GM18867 (cell line): ENCODE data around the gene CNPY2.
"Not testable (repeated sequence)": the region's sequence is repeated elsewhere in the genome, so short reads cannot be mapped to it uniquely, and the experiment has no call there.

Experiments
- ATAC-seq: cut with Tn5 transposase; IDR thresholded peaks from one replicate; pipeline ENCODE4 v1.9.1; 2021; ENCODE audit warnings: mild to moderate bottlenecking, moderate library complexity; ENCODE audit not compliant: unreplicated experiment

Gene CNPY2

GRCh38 chr12:56315622-56316473, at the start of gene CNPY2:
TSS of gene CNPY2 (minus strand) at chr12:56315988. CDS start at chr12:56315217, 771 bp downstream.
- ATAC-seq, result peak; percentile 87

DNA sequence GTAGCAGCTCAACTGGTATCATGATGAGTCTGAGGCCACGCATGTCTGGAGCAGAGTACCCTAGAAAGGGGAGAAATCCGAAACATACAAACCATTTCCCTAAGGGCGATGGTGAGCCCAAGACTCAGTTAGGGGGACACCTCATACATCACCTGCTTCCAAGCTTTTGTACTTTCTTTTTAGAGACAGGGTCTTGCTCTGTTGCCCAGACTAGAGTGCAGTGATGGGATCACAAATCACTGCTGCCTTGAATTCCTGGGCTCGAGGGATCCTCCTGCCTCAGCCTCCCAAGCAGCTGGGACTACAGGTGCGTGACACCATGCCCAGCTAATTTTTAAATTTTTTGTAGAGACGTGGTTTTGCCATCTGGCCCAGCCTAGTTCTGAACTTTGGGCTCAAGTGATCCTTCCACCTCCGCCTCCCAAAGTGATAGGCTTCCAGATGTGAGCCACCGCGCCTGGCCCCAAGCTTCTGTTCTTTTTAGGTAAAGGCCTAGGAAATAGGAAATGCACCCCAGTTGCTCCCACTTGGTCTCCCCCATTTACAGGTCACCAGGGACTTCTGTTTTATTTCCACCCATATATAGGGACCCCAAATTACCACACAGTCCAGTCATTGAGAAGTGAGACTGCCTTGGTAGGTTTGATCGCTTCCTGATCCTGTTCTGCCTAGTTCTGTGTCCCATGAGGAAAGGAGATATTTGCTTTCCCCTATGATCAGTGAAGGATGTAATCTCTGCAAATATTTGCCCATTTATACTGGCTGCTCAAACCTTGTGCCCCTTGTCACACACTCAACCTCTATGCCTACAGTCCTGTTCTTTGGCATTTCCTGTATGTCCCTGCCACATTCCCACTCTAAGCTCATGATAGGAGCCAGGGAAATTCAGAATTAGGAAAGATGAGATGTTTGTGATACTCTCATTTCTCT, 46.6 kb upstream of the CNPY2 start, which contains the start of gene APOF:
Gene APOF (minus strand): TSS at position 728 of the 930 bp plus-strand sequence. CDS start 112 bp downstream, at position 616.
- no peak for ATAC-seq

DNA sequence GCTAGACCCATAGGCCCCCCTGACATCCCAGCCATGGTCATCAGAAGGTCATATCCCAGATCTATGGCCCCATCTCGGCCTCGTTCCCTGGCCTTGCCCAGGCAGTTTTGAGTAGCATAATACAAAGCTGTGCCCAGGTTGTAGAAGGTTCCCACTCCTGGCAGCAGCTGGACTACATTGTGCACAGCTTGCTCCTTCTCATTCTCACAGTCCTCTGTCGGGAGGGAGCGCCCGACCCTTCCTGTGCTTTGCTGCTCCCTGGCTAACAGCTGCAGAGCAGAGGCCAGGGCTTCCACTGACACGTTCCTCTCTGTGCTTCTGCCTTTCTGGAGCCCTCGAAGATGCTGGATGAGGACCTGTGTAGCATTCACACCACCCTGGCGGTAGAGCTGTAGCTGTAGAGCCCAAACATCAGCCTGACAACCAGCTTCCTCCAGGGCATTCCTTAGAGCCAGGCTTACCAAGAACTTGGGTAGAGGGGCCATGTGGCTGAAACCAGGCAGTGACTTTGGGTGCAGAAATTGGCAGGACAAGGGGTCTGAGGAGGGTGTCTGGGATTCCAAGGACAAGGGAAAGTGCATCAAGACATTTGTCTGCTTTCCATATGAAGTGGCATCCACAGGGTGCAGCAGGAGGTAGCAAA, 45.8 kb upstream of the CNPY2 start:
- no peak for ATAC-seq

DNA sequence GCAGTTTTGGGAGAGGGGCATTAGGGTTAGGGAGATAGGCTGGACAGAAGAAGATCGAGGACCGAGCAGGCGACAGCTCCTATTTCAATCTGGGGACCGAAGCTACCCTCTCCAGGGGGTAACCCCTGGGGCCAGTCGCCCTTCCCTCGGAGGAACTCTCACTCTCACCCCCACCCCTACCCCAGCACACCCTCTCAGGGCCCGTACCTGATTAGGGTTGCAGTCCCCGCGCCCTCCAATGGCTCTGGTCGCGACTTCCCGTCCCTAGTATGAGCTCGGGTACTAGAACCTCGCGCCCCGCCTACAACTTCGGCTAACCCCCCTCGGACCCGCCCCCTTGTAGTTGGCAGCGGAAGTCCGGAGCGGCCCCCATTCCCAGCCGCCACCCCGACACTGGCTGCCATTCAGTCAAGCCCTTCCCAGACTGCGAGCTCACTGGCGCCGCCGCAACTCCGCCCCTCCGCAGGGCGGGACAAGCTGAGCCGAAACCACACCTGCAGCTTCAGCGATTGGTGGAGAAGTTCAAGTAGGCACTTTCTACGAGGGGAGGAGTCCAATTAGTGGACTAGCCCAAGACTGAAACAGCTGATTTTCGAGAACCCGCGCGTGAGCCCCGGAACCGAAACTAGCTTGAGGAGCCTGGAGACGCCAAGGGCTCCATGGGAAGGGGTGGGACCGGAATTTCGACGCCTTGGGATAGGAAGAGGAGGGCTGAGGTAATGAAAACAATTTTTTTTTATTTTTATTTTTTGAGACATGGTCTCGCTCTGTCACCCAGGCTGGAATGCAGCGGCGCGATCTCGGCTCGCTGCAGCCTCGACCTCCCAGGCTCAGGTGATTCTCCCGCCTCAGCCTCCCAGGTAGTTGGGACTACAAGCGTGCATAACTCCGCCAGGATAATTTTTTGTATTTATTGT, 44.3 kb upstream of the CNPY2 start, which contains the start of gene STAT2:
Gene STAT2 (minus strand): TSS at position 257 of the 917 bp plus-strand sequence. CDS start 3,536 bp downstream, outside the sequence.
- ATAC-seq, result peak; percentile 93

- no peak for ATAC-seq
Observed at GRCh38 chr12:56358836-56359532, 43.2 kb upstream of the CNPY2 start.

GRCh38 chr12:56351325-56351724, 35.5 kb upstream of the CNPY2 start:
- no peak for ATAC-seq

- no peak for ATAC-seq
Observed at GRCh38 chr12:56350662-56351061, 34.9 kb upstream of the CNPY2 start.

DNA sequence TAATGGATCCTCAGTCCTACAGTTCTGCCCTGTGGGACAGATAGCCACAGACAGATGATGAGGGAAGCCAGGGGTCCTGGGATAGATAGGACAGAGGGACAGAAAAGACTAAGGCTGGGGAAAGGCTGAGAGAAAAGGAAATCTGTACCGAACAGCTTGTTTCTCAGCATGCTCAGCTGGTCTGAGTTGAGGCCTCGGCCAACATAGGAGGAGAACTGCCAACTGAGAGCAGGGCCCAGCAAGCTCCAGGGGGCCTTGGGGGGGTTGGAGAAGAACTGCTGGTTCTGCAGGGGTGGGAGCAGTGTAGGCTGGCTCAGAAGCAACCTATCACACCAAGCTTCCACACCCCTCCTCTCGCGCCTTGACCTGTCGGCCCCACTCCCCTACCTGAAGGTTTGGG, 33.0 kb upstream of the CNPY2 start:
- no peak for ATAC-seq

- ATAC-seq, result not testable (repeated sequence)
Observed at GRCh38 chr12:56347255-56347654, 31.5 kb upstream of the CNPY2 start.

- ATAC-seq, result no peak
Observed at GRCh38 chr12:56346675-56347074, 30.9 kb upstream of the CNPY2 start.

GRCh38 chr12:56342290-56342689, 26.5 kb upstream of the CNPY2 start:
- not testable (repeated sequence) for ATAC-seq

GRCh38 chr12:56341616-56342015, 25.8 kb upstream of the CNPY2 start:
- ATAC-seq, result no peak

DNA sequence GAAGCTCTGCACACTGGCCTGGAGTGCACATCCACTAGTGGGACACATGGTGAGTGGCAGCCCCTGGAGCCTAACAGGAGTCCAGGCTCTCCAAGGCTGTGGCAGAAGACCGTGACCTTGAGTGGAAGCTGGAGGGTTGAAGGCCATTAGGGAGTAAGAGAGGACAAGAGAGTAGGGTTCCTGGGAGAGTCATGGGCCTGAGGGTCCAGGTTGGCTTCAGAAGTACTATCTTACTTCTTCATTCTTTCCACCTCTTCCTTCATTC, 23.3 kb upstream of the CNPY2 start:
- no peak for ATAC-seq

DNA sequence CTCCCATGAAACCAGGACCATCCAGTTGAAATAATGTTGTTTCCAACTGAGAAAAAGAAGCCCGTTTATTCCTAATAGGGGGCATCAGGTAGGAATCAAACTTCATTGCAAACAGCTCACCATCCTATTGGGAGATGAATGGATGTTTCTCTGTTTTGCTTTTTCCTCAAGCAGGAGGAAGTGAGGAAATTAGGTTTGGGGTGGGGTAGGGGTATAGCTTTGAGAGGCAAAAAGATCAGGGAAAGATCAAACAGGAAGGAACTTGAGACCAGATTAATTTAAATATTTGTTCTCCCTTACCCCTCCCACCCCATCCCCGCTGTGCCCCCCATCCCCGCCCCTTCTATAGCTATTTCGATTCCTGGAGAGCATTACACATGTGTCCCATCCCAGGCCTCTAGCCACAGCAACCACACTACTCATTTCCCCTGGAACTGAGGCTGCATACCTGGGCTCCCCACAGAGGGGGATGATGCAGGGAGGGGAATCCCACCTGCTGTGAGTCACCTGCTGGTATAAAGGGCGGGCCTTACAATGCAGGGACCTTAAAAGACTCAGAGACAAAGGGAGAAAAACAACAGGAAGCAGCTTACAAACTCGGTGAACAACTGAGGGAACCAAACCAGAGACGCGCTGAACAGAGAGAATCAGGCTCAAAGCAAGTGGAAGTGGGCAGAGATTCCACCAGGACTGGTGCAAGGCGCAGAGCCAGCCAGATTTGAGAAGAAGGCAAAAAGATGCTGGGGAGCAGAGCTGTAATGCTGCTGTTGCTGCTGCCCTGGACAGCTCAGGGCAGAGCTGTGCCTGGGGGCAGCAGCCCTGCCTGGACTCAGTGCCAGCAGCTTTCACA, 22.7 kb upstream of the CNPY2 start, which contains the start of gene IL23A:
Gene IL23A (plus strand): TSS at position 577 of the 850 bp plus-strand sequence. CDS start 161 bp downstream, at position 738.
- no peak for ATAC-seq

DNA sequence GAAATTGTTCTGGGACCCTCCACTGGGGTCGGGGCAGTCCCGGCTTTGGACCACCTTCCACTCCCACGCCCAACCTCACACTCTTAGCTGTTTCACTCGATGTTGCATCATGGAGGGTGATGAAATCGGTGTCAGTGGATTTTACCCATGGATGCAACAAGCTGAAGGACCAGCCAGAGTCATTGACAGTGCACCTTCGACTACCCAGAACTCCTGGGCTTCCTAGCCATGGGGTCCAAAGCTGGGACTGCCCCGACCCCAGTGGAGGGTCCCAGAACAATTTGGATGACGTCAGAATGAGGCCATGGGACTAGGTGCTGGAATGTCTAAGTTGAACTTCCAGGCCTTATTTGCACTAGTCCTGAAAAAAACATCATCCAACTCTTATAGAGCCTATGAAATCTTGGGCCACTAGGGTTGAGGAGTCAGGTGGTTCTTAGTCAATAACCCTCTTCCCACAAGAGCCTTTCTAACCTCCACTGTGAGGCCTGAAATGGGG, 22.0 kb upstream of the CNPY2 start:
- no peak for ATAC-seq

GRCh38 chr12:56336361-56337167, 20.8 kb upstream of the CNPY2 start:
- no peak for ATAC-seq

DNA sequence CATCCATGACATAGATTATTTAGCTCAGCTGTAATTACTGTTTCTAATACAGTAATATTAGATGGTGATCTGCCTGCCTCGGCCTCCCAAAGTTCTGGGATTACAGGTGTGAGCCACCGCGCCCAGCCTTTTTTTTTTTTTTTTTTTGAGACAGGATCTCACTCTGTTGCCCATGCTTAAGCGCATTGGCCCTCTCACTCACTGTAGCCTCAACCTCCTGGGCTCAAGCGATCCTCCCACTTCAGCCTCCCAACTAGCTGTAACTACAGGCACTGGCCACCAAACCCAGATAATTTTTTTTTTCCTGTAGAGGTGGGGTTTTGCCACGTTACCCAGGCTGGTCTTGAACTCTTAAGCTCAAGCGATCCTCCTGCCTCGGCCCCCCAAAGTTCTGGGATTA, 19.7 kb upstream of the CNPY2 start:
- not testable (repeated sequence) for ATAC-seq

GRCh38 chr12:56334490-56334793, 18.7 kb upstream of the CNPY2 start:
- no peak for ATAC-seq
